ENCODE results near the gene EXPH5.

EXPH5 gene

GRCh38 chr11:108571001-108571400 lies 22.6 kb downstream of the EXPH5 start (continued):
- TF ChIP-seq KLF10 (tag by site-specific recombination; IDR thresholded peaks at IDR 0.05) (no peak), SP7 (tag by site-specific recombination; IDR thresholded peaks at IDR 0.05) (0 out of 2 replicates have a peak, but pooled peaks have one; percentile 23), ZNF639 (tag by site-specific recombination; IDR thresholded peaks at IDR 0.05) (no peak), ZNF416 (tag by site-specific recombination; IDR thresholded peaks at IDR 0.05) (no peak), ZNF354C (tag by site-specific recombination; IDR thresholded peaks at IDR 0.05; ENCODE audit: borderline replicate concordance, low read depth) (no peak), ZNF18 (tag by site-specific recombination; IDR thresholded peaks at IDR 0.05) (no peak), ZSCAN5A (tag by site-specific recombination; IDR thresholded peaks at IDR 0.05) (no peak), ZNF677 (tag by site-specific recombination; IDR thresholded peaks at IDR 0.05) (no peak)

GRCh38 chr11:108569896-108570295 lies 23.7 kb downstream of the EXPH5 start:
- Histone ChIP-seq H3K27ac (ENCODE audit: extremely low read depth, low read depth, low read length) (no peak overlapping the region), H3K4me3 (ENCODE audit: low read depth, low read length) (no peak overlapping the region)
- POLR2A ChIA-PET = no interaction called here

More at GRCh38 chr11:108569896-108570295, 23.7 kb downstream of the EXPH5 start:
- Histone ChIP-seq H3K36me3 (ENCODE audit: control insufficient read depth in 2 of 2, insufficient read depth in 1 of 2, low read length in 2 of 2) (no peaks in the 10 kb centered on the region), H3K9me3 (ENCODE audit: control insufficient read depth, insufficient read depth, low read depth, low read length) (no peaks in the 10 kb centered on the region), H3K4me1 (ENCODE audit: control insufficient read depth, insufficient read depth, low read length) (no peaks in the 10 kb centered on the region)
- CTCF ChIA-PET = no interaction called here
- TF ChIP-seq GLIS1 (tag by site-specific recombination; IDR thresholded peaks at IDR 0.05) (no peak), ZNF175 (tag by site-specific recombination; IDR thresholded peaks at IDR 0.05) (no peak), ZNF133 (tag by site-specific recombination; IDR thresholded peaks at IDR 0.05) (no peak), SP3 (tag by site-specific recombination; IDR thresholded peaks at IDR 0.05) (no peak), ZBTB26 (tag by site-specific recombination; optimal IDR thresholded peaks at IDR 0.05) (no peak), KLF16 (tag by site-specific recombination; IDR thresholded peaks at IDR 0.05) (no peak), ZNF830 (tag by site-specific recombination; IDR thresholded peaks at IDR 0.05; ENCODE audit: low read depth) (no peak), ZNF19 (tag by site-specific recombination; IDR thresholded peaks at IDR 0.05; ENCODE audit: low read depth) (no peak), ZNF560 (tag by site-specific recombination; IDR thresholded peaks at IDR 0.05; ENCODE audit: borderline replicate concordance) (no peak), PRDM2 (tag by site-specific recombination; IDR thresholded peaks at IDR 0.05; ENCODE audit: borderline replicate concordance) (no peak), ZSCAN23 (tag by site-specific recombination; IDR thresholded peaks at IDR 0.05) (no peak), ZNF24 (tag by site-specific recombination; IDR thresholded peaks at IDR 0.05) (no peak)
